Activated CD8-positive, alpha-beta memory T cell treated with anti-CD3 and anti-CD28 coated beads, Interleukin-2, amount 10 ng/mL, durations not matched to agents 7 days and 5 days (primary cell): ENCODE results near the gene FOXO6. TPM values are rescaled to one million over a fixed set of nuclear protein-coding genes. Genes with fewer than 3 reads are reported as not detected.

Experiments
- ATAC-seq: fragments of 150-1000 bp; cut with Tn5 transposase; one replicate; pipeline ENCODE4 v1.10.0; 2021; ENCODE audit warnings: moderate library complexity
- CTCF ChIA-PET: fragments of 350-600 bp; sonication (Branson Sonifier 250); formaldehyde crosslinking; loops from one replicate; lab custom pipeline; 2021; ENCODE audit warnings: antibody characterized with exemption; lab: Charles Lee
- DNase-seq: peaks from one replicate; pipeline ENCODE4 v3.0.0-alpha.2; 2020
- H3K27ac Mint-ChIP-seq: one replicate; pipeline ENCODE4 v1.8.0; 2021; ENCODE audit warnings: mild to moderate bottlenecking, mixed read lengths
- H3K27me3 Mint-ChIP-seq: one replicate; pipeline ENCODE4 v1.8.0; 2021; ENCODE audit warnings: mixed read lengths
- H3K36me3 Mint-ChIP-seq: one replicate; pipeline ENCODE4 v1.8.0; 2021; ENCODE audit warnings: mild to moderate bottlenecking, mixed read lengths
- H3K4me1 Mint-ChIP-seq: one replicate; pipeline ENCODE4 v1.8.0; 2021; ENCODE audit warnings: mixed read lengths
- H3K4me3 Mint-ChIP-seq: one replicate; pipeline ENCODE4 v1.8.0; 2021; ENCODE audit warnings: mild to moderate bottlenecking, moderate library complexity, mixed read lengths
- H3K9me3 Mint-ChIP-seq: one replicate; pipeline ENCODE4 v1.8.0; 2022; ENCODE audit warnings: low read depth, mixed read lengths
- total RNA-seq, 2 experiments: library from RNA; stranded (reverse); gene quantifications; one replicate each; pipeline ENCODE4 v1.2.3, GENCODE V29; 2021

Gene FOXO6
- total RNA-seq, 2 experiments from 2014 or later = not detected

DNA sequence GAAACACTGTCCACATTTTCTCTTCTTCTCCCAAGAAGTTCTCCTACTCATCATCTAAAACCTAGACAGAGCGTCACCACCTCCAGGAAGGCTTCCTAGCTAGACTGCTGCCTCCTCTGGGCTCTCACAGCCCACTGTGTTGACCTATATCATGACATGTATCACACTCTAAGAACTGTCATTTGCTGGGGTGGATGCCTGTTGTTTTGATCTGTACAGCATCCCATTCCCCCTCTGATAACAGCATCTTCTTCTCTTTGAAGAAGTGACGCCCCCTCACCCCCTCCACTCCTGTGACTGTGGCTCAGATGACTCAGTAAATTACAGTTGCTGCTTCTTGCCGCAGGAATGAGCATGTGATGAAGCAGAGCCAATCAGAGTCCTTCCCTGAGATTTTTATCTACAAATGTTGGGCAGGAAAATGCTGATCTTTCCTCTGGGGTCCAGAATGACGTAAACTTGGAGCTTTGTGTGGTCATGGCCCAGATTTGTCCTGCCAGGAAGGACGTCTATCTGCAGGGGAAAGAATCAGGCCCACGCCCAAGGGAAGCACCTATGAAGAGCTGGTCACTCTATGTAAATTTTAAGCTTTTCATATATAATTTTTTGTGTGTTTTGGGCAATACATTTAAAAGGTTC lies 28.0 kb upstream of the FOXO6 start:
- no peak overlapping the region for H3K27ac Mint-ChIP-seq
- CTCF ChIA-PET = no interaction called here
- no peak overlapping the region for H3K4me3 Mint-ChIP-seq
- ATAC-seq = peak; percentile 16
- H3K36me3 Mint-ChIP-seq = peaks cover 5% of the 10 kb centered on the region
- peaks cover 8% of the 10 kb centered on the region for H3K4me1 Mint-ChIP-seq
- DNase-seq = peak; percentile 39
- peaks cover 37% of the 10 kb centered on the region for H3K27me3 Mint-ChIP-seq
- peaks cover 6% of the 10 kb centered on the region for H3K9me3 Mint-ChIP-seq

DNA sequence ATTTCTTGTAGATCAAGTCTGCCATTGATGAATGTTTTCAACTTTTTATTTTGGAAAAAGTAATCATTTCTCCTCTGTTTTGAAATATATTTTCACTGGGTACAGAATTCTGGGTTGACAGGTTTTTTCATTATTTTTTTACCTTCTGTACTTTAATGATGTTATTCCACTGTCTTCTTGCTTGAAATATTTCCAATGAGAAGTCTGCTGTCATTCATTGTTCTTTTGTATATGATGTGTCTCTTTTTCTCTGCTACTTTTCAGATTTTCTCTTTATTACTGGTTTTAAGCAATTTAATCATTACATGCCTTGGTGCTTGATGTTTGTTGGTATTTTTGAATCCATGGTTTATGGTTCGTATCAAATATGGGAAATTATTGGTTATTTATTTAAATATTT lies 22.4 kb upstream of the FOXO6 start:
- Mint-ChIP-seq H3K27me3 (peaks cover 58% of the 10 kb centered on the region), H3K9me3 (peaks cover 7% of the 10 kb centered on the region), H3K4me3 (no peak overlapping the region), H3K4me1 (peaks cover 7% of the 10 kb centered on the region), H3K27ac (no peak overlapping the region), H3K36me3 (peaks cover 6% of the 10 kb centered on the region)
- ATAC-seq = no peak
- CTCF ChIA-PET = no interaction called here
- DNase-seq = no peak

DNA sequence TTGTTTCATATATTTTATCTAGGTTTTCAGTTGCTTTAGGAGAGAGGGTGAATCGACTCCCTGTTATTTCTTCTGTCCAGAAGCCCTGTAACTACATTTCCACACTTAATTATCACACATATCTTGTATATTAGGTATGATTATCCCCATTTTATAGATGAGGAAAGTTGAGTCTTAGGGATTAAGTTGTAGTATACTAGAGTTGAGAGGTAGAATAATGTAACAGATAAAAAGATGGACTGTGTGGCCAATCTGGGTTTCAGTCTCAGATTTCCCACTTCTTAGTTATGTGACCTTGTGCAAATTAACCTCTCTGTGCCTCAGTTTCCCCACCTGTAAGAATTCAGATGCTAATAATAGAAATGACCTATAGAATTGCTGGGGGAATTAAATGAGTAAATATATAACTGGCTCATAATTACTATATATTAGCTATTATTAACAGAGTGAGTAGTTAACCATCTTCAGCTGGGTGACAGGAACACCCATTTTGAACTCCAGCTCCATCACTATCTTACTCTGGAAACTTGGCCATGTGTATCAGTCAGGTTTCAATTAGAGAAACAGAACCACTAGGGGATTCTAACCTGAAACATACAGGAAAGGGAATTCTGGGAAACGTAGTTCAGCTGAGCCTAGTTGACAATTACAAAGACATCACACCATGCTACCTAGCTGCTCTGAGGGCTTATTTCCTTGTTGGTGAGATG lies 20.4 kb upstream of the FOXO6 start:
- H3K9me3 Mint-ChIP-seq = peaks cover 4% of the 10 kb centered on the region
- DNase-seq (no peak), ATAC-seq (no peak)
- H3K4me1 Mint-ChIP-seq = peaks cover 22% of the 10 kb centered on the region
- H3K4me3 Mint-ChIP-seq = no peak overlapping the region
- peaks cover 3% of the 10 kb centered on the region for H3K36me3 Mint-ChIP-seq
- CTCF ChIA-PET = no interaction called here
- peaks cover 47% of the 10 kb centered on the region for H3K27me3 Mint-ChIP-seq
- H3K27ac Mint-ChIP-seq = no peak overlapping the region

DNA sequence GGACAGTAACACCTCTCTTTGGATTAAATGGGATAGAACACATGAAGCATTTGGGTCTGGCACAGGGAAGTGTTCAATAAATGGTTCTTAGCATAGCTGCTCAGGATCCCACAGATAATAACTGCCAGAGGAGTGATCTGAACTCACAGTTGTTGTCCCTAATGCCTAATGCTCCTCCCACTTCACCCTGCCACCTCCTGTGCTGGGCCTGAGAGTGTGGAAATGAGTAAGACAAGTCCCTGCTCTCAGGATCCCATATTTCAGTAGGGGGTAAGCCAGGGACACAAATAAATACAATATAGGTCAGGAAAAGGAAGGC lies 19.9 kb upstream of the FOXO6 start:
- no peak overlapping the region for H3K4me3 Mint-ChIP-seq
- no peak for ATAC-seq
- H3K27ac Mint-ChIP-seq = no peak overlapping the region
- peaks cover 25% of the 10 kb centered on the region for H3K4me1 Mint-ChIP-seq
- H3K9me3 Mint-ChIP-seq = peaks cover 4% of the 10 kb centered on the region
- peaks cover 3% of the 10 kb centered on the region for H3K36me3 Mint-ChIP-seq
- H3K27me3 Mint-ChIP-seq = peaks cover 42% of the 10 kb centered on the region
- DNase-seq = no peak
- CTCF ChIA-PET = no interaction called here

DNA sequence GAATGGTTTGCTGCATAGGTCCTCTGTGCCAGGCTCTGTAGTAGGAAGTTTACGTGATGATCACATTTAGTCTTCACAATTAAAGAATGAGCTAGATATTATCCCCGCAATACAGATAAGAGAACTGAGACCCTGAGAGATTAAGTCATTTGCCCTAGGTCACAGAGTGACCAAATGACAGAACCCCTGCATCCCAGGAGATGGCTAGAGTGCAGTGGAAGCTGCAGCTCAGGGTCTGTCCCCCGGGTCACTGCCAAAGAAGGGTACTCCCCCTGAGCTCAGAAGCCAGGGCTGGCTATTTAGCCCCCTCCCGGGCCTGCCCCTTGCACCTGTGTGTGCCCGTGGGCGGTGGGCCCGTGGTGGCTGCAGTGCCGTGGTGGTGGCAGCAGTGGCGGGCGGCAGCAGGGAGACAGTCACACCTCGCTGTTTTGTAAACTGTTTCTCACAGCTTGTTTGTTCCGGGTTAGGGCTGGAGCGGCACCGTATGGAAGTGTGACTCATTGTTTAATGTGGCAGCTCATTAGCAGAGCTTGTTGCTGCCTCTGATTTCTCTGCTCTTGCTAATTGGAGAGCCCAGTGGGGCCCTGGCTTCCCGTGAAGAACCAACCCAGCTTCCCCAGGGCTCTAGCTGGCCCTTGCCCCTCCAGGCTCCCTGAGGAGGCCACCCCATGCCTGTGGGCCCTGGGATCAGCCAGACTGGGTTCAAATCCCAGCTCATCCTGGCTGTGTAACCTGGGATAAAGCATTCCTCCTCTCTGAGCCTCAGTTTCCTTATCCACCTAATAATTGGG lies 19.3 kb upstream of the FOXO6 start:
- DNase-seq = no peak
- Mint-ChIP-seq H3K9me3 (peaks cover 4% of the 10 kb centered on the region), H3K27me3 (peaks cover 39% of the 10 kb centered on the region), H3K36me3 (peaks cover 1% of the 10 kb centered on the region), H3K27ac (no peak overlapping the region), H3K4me1 (peaks cover 25% of the 10 kb centered on the region), H3K4me3 (no peak overlapping the region)
- no peak for ATAC-seq
- CTCF ChIA-PET = interaction anchor here (0.6 kb wide), 1 partner anchor 8 kb away, joined by 3 read pairs; no protein-coding TSS in a partner anchor

DNA sequence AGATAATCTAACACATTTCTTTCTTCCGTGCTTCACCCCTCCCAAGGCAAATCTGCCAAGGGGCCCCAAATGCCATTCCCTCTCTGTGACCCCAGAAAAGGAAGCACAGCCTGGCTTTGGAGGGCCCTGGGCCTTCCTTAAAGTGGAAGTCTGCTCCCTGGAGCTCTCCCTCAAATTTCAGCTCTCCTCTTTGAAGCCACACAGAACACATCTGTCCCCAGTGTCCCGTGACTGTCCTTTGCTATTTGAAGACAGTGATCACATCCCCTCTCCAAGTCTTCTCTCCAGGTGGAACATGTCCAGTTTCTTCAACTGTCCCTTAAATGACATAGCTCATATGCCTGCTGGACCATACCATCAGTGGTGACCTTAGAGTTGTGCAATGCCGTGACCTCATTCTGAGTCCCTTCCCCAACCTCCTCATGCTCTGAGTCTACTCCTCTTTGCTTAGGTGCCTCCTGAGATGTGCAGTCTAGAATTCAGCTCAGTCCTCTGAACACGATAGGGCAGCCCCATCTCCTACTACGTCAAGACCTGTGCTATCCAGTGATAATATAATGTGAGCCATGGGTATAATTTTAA lies 18.4 kb upstream of the FOXO6 start:
- CTCF ChIA-PET = no interaction called here
- H3K27me3 Mint-ChIP-seq = peaks cover 33% of the 10 kb centered on the region
- DNase-seq (no peak), ATAC-seq (no peak)
- H3K9me3 Mint-ChIP-seq = peaks cover 4% of the 10 kb centered on the region
- H3K4me3 Mint-ChIP-seq = no peak overlapping the region
- peaks cover 25% of the 10 kb centered on the region for H3K4me1 Mint-ChIP-seq
- H3K36me3 Mint-ChIP-seq = peaks cover 1% of the 10 kb centered on the region
- no peak overlapping the region for H3K27ac Mint-ChIP-seq

DNA sequence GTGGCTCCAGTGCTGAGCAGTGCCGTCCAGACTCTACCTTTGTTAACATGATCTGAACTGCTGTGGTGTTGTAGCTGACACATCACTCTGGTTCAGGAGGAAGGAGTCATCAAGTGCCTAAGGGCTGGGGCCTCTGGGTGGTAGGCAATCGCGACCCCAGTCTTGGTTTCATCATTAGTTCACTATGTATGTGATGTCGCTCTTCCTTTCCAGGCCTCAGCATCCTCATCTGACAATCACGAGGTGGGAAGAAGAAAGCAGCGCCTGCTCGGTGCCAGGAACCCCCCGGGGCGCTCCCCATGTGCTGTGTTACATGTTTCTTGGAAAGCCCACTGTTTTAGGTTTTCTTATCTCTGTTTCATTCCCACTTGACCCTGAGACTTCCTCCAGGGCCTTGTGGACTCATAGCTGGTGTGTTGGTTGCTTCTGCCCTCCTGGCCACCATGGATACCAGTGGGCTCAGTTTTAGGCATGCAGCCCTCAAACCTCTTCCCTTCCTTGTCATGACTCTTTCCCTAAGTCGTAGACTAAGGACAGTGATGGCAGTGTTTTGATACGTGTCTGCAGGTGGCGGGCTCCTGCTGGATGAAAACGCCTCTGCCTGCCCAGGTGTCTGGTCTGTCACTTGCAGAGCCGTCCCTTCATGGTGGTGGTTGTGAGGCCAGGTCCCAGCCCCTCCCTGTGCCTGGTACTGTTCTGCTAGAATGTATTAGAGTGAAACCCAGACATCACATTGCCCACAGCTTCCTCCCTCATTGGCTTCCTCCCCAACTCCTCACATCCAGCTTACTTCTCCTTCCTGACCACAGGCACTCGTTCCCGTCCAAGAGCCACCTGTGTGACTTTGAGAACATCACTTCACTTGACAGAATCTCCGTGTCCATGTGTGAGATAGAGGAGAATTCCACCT lies 17.2 kb upstream of the FOXO6 start:
- Mint-ChIP-seq H3K27ac (peak overlapping the region; percentile 44), H3K4me3 (no peak overlapping the region), H3K27me3 (peaks cover 31% of the 10 kb centered on the region), H3K4me1 (peaks cover 21% of the 10 kb centered on the region), H3K36me3 (no peaks in the 10 kb centered on the region), H3K9me3 (no peaks in the 10 kb centered on the region)
- CTCF ChIA-PET = no interaction called here
- DNase-seq (no peak), ATAC-seq (peak; percentile 54)

DNA sequence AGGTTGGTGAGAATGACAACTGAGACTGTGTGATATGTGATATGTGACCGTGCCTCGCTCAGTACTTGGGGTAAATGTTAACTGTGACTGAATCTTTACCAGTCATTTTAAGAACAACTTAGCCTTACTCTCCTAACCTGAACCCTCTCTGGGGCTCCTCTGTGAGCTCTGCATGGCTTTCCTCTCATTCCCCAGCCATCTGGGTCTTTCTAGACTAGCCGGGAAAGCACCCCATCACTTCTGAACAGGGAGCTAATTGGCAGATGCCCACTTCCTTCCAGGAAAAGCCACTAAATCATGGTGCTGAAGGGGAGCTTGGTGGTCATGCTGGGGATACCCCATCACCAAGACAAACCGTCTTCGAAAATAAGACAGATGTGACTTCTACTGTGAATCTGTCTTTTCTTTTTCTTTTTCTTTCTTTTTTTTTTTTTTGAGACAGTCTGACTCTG lies 16.5 kb upstream of the FOXO6 start:
- Mint-ChIP-seq H3K27me3 (peaks cover 28% of the 10 kb centered on the region), H3K36me3 (no peaks in the 10 kb centered on the region), H3K27ac (peak overlapping the region; percentile 44), H3K4me1 (peaks cover 21% of the 10 kb centered on the region), H3K9me3 (no peaks in the 10 kb centered on the region), H3K4me3 (no peak overlapping the region)
- ATAC-seq = peak; percentile 81
- no peak for DNase-seq
- CTCF ChIA-PET = interaction anchor here (0.7 to 0.9 kb wide), 2 partner anchors 34 to 81 kb away, joined by 3 read pairs; no protein-coding TSS in a partner anchor

DNA sequence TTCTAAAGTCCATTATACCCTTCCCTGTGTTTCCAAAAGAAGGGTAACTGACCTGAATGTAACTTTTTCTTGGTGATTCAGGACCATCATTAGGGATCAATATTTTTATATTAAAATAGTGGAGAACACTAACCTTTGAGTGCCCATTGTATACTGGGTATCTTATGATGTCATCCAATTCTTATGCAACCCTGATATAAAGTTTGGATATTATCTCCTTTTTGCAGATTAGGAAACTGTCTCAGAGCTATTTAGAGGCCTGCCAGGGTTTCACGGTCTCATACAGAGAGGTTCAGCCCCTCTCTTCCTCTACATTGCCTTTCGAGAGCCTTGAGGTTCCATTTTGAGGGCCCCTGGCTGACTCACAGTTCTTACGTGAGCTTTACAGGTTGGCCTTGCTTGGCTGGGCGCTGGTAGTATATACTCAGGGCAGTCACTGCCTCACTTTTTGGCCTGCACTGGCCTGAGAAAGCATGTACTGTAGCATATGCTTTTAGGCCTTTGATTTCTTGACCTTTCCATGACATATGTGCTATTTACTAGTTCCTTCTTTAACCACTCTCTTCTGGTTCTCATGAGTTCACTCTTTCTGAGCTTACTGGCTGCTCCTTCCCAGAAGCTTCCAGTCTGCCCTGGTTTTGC lies 15.7 kb upstream of the FOXO6 start:
- H3K4me1 Mint-ChIP-seq = peaks cover 21% of the 10 kb centered on the region
- peaks cover 25% of the 10 kb centered on the region for H3K27me3 Mint-ChIP-seq
- H3K27ac Mint-ChIP-seq = no peak overlapping the region
- DNase-seq (peak; percentile 15), ATAC-seq (no peak)
- no peaks in the 10 kb centered on the region for H3K9me3 Mint-ChIP-seq
- CTCF ChIA-PET = interaction anchor here (0.7 to 0.9 kb wide), 2 partner anchors 33 to 81 kb away, joined by 3 read pairs; no protein-coding TSS in a partner anchor
- H3K4me3 Mint-ChIP-seq = no peak overlapping the region
- no peaks in the 10 kb centered on the region for H3K36me3 Mint-ChIP-seq

DNA sequence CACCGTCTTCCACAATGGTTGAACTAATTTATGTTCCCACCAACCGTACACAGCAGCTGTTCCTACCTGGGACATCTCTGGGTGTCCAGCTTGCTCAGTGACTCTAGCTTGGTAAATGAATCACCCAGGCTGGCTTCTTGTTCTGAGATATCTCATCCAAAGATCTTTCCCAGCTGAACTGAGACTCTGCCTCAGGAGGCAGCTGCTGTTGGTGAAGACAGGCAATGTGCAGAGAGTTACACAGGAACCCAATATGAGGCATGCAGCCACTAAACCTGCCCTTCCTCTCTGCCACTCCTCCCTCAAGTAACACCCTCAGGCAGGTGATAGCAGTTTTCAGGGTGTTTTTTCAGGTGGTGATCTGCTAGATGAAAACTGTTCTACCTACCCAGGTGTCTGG lies 14.0 kb upstream of the FOXO6 start:
- CTCF ChIA-PET = interaction anchor here (0.6 kb wide), 1 partner anchor 25 kb away, joined by 5 read pairs; no protein-coding TSS in a partner anchor
- ATAC-seq (no peak), DNase-seq (peak; percentile 30)
- H3K4me3 Mint-ChIP-seq = no peak overlapping the region
- H3K27me3 Mint-ChIP-seq = peaks cover 24% of the 10 kb centered on the region
- H3K27ac Mint-ChIP-seq = no peak overlapping the region
- H3K36me3 Mint-ChIP-seq = no peaks in the 10 kb centered on the region
- peaks cover 21% of the 10 kb centered on the region for H3K4me1 Mint-ChIP-seq
- H3K9me3 Mint-ChIP-seq = no peaks in the 10 kb centered on the region

DNA sequence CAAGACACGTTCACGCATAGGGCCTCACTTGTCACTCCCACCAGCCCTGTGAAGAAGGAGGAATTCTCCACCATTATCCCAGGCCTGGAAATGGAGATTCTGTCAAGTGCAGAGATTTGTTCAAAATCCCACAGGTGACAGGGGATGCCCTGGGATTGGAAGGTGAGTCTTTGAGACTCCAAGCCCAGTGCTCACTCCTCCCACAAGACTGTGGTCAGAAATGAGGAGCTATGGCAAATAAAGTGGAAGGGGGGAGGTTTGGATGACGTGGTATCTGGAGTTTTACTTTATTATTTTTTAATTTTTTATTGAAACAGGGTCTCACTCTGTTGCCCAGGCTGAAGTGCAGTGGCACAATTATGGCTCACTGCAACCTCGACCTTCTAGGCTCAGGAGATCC lies 12.8 kb upstream of the FOXO6 start:
- DNase-seq (peak; percentile 11), ATAC-seq (no peak)
- Mint-ChIP-seq H3K27me3 (peaks cover 21% of the 10 kb centered on the region), H3K9me3 (no peaks in the 10 kb centered on the region), H3K36me3 (no peaks in the 10 kb centered on the region), H3K4me3 (no peak overlapping the region), H3K27ac (no peak overlapping the region), H3K4me1 (peaks cover 21% of the 10 kb centered on the region)
- CTCF ChIA-PET = no interaction called here
